Measurements from ENCODE around the gene GINM1.

Gene GINM1

GRCh38 chr6:149565527-149566409 lies at the start of gene GINM1:
GINM1 (plus strand) TSS chr6:149566375; CDS start chr6:149566415, 40 bp downstream.
- TF ChIP-seq, protein P1, sequence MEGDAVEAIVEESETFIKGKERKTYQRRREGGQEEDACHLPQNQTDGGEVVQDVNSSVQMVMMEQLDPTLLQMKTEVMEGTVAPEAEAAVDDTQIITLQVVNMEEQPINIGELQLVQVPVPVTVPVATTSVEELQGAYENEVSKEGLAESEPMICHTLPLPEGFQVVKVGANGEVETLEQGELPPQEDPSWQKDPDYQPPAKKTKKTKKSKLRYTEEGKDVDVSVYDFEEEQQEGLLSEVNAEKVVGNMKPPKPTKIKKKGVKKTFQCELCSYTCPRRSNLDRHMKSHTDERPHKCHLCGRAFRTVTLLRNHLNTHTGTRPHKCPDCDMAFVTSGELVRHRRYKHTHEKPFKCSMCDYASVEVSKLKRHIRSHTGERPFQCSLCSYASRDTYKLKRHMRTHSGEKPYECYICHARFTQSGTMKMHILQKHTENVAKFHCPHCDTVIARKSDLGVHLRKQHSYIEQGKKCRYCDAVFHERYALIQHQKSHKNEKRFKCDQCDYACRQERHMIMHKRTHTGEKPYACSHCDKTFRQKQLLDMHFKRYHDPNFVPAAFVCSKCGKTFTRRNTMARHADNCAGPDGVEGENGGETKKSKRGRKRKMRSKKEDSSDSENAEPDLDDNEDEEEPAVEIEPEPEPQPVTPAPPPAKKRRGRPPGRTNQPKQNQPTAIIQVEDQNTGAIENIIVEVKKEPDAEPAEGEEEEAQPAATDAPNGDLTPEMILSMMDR (conservative IDR thresholded peaks at IDR 0.05; ENCODE audit: low read depth, low read length) = peak; percentile 82
- peak; percentile 96 for DNase-seq (ENCODE audit: low read depth)
- peak within 1 kb of the TSS; percentile 82 for H3K4me3 ChIP-seq (ENCODE audit: low read depth, low read length)

- TF ChIP-seq, protein P1 (conservative IDR thresholded peaks at IDR 0.05; ENCODE audit: low read depth, low read length) = no peak
- H3K4me3 ChIP-seq (ENCODE audit: low read depth, low read length) = no peak overlapping the region
- no peak for DNase-seq (ENCODE audit: low read depth)
Observed at GRCh38 chr6:149529650-149530049, 36.5 kb upstream of the GINM1 start.

DNA sequence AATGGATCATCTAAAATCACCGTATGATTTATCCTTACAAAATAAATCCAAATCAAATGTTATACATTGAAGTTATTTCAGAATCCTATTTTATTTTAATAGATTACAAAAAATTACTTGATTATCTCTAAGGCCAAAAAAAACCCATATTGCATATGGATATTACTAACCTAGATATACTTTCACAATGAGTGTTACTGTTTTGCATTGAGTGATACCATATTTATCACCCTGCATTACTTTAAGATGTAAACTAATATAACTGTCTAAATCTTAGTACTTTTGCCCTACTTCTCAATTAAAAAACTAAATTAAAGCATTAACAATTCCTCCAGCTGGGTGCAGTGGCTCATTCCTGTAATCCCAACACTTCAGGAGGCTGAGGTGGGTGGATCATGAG lies 31.4 kb upstream of the GINM1 start:
- TF ChIP-seq, protein P1 (conservative IDR thresholded peaks at IDR 0.05; ENCODE audit: low read depth, low read length) = no peak
- H3K4me3 ChIP-seq (ENCODE audit: low read depth, low read length) = no peak overlapping the region
- no peak for DNase-seq (ENCODE audit: low read depth)

DNA sequence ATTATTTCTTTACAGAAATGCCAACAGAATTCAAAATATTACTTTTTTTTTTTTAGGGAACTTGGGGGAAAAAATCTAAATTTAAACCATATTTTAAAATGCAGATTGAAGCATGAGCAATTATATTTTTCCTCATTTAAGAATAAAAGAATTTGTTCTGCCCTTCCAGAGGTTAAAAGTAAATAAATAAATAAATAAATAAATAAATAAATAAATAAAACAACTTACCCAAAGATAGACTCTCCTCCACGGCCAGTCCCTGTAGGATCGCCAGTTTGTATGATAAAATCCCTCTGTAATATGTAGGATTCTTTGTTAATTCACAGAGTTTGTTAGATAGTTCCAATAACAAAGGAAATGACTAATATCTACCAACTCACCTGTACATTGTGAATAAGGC lies 25.0 kb upstream of the GINM1 start:
- no peak overlapping the region for H3K4me3 ChIP-seq (ENCODE audit: low read depth, low read length)
- no peak for DNase-seq (ENCODE audit: low read depth)
- TF ChIP-seq, protein P1 (conservative IDR thresholded peaks at IDR 0.05; ENCODE audit: low read depth, low read length) = no peak

DNA sequence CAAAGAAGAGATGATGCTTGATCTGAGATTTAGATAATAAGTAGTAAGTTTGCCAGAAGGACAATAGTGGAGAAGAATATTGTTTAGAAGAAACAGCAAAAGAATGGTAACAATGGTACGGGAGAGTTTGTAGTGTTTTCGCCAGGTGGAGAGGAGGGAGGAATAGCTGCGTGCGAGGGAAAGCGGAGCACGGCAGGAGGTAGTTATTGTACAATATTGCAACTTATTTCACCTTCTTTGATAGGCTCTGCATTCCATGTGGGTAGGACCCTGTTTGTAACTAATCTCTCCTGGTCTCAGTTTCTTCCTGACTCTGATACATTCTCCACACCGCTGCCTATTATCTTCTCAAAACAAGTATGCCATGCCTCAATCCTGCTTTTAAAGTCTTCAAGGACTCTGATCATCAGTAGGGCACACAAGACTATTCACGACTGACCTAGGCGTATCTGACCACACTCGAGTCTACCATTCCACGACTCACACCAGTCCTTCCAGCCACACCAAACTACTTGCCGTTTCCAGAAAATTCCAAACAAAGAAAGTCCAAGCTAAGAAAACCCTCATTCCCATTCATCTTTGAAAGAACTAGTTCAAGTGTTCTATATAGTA lies 21.4 kb upstream of the GINM1 start:
- peak overlapping the region; percentile 77 for H3K4me3 ChIP-seq (ENCODE audit: low read depth, low read length)
- peak; percentile 18 for DNase-seq (ENCODE audit: low read depth)
- TF ChIP-seq, protein P1 (conservative IDR thresholded peaks at IDR 0.05; ENCODE audit: low read depth, low read length) = no peak

GRCh38 chr6:149545258-149545753 lies 20.9 kb upstream of the GINM1 start:
- TF ChIP-seq, protein P1 (conservative IDR thresholded peaks at IDR 0.05; ENCODE audit: low read depth, low read length) = no peak
- peak overlapping the region; percentile 77 for H3K4me3 ChIP-seq (ENCODE audit: low read depth, low read length)
- DNase-seq (ENCODE audit: low read depth) = peak; percentile 86
